ENCODE measurements around the gene ZNF771. TPM values are rescaled to one million over a fixed set of nuclear protein-coding genes. Genes with fewer than 3 reads are reported as not detected.

The ZNF771 gene
- 6.1 TPM for polyA plus RNA-seq (ENCODE audit: insufficient read length)

GRCh38 chr16:30407102-30407803, at the start of gene ZNF771:
Gene ZNF771 (plus strand): TSS chr16:30407606. CDS start chr16:30408054, 448 bp downstream.
- DNase-seq (ENCODE audit: low read depth) = peak; percentile 73

GRCh38 chr16:30357715-30358576, 49.5 kb upstream of the ZNF771 start:
- no peak for DNase-seq (ENCODE audit: low read depth)

- DNase-seq (ENCODE audit: low read depth) = no peak
Observed at GRCh38 chr16:30358577-30358936, 48.8 kb upstream of the ZNF771 start.

GRCh38 chr16:30358990-30359870, 48.2 kb upstream of the ZNF771 start:
- DNase-seq (ENCODE audit: low read depth) = no peak

DNA sequence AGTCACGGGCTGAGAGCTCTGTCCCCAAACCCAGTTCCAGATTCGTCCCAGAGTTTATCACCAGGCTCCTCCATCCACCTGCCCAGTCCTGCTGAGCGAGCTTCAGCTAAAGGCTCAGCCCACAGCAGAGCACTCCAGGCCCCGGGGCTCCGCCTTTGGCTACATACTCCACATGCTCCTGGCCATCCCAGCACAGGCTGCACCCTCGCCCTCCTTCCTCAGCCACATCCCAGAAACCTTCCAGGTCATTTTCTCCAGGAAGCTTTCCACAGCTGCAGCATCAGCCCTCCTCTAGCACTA, 47.6 kb upstream of the ZNF771 start:
- no peak for DNase-seq (ENCODE audit: low read depth)

DNA sequence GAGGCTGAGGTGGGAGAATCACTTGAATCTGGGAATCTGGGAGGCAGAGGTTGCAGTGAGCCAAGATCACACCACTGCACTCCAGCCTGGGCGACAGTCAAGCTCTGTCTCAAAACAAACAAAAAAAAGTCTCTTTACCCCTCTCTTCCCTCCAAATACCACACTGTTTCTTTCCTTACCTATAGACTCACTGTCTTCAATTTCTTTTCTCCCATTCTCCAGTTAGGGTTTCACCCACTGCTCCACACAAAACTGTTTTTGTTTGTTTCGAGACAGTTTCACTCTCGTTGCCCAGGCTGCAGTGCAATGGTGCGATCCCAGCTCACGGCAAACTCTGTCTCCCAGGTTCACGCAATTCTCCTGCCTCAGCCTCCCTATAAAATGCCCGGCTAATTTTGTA, 46.2 kb upstream of the ZNF771 start:
- no peak for DNase-seq (ENCODE audit: low read depth)

- DNase-seq (ENCODE audit: low read depth) = no peak
Observed at GRCh38 chr16:30365200-30365599, 42.2 kb upstream of the ZNF771 start.

GRCh38 chr16:30366511-30366910, 40.9 kb upstream of the ZNF771 start:
- DNase-seq (ENCODE audit: low read depth) = no peak

DNA sequence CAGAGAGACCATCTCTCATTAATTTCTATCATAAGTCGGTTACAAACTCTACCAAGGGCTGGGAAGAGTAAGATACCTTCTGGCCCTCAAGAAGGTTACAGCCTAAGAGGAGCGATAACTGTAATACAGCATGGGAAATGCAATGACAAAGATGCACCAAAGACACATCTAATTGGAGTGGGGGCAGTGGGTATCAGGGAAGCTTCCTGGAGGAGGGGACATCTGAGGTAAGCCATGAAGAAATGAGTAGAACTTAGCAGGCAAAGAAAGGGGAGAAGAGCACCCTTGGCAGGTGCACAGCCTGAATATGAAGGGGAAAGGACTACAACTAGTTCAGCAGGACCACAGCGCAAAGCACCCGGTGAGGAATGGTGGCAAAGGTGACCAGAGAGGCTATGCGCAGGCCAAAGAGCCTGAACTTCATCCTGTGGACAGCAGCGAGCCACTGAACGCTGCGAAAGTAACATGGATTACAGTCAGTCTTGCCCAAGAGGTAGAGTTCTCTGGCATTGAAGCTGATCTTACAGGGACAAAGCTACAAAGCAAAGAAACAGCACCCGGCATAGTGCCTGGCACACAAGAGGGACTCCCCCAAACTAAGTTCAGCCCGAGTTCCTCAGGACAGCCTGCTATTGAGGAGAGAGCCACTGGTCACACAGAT, 39.9 kb upstream of the ZNF771 start:
- no peak for DNase-seq (ENCODE audit: low read depth)

GRCh38 chr16:30368122-30368791, 39.1 kb upstream of the ZNF771 start:
- DNase-seq (ENCODE audit: low read depth) = no peak

DNA sequence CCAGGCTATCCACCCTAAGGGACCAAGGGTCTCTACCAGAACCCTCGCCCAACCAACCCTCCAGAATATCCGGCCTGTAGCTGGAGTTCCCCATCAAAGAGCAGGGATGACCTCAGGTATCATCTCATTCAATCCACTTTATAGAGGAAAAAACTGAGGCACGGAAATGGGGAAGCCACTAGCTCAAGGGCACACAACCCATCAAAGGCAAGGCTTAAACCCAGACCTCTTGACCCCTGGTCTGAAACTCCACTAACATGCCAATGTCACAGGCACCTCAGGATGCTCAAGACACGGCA, 38.7 kb upstream of the ZNF771 start:
- no peak for DNase-seq (ENCODE audit: low read depth)

- DNase-seq (ENCODE audit: low read depth) = no peak
Observed at GRCh38 chr16:30369091-30369937, 38.1 kb upstream of the ZNF771 start.

DNA sequence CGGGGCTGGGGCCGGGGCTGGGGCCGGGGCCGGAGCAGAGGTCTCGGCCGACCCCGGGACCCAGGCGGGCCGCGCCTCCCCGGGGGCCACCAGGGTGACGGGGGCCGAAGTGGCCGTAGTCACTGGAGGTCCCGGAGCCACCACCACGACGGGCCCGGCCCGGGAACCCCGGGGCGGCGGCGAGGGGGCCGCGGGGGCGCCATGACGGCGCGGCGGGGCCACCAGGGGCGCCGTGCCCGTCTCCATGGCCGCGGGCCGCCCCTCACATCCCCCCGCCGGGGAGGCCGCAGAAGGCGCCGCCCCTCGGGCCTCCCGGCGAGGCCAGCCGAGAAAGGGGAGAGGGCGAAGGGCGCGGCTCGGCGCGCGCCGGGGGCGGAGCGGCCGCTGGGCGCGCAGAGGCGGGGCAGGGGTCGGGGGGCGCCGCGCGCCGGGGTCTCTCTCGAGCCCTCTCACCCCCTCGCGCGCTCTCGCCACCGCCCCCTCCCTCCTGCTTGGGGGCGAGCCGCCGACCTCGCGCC, 37.4 kb upstream of the ZNF771 start:
- no peak for DNase-seq (ENCODE audit: low read depth)

GRCh38 chr16:30370456-30371247, 36.8 kb upstream of the ZNF771 start, which contains the start of gene TBC1D10B:
Gene TBC1D10B (minus strand): TSS chr16:30370494. CDS start chr16:30370183, 311 bp downstream.
- peak; percentile 99 for DNase-seq (ENCODE audit: low read depth)

- no peak for DNase-seq (ENCODE audit: low read depth)
Observed at GRCh38 chr16:30371248-30371816, 36.1 kb upstream of the ZNF771 start.

GRCh38 chr16:30372038-30372712, 35.2 kb upstream of the ZNF771 start:
- DNase-seq (ENCODE audit: low read depth) = no peak

GRCh38 chr16:30372725-30373124, 34.7 kb upstream of the ZNF771 start:
- DNase-seq (ENCODE audit: low read depth) = no peak

- no peak for DNase-seq (ENCODE audit: low read depth)
Observed at GRCh38 chr16:30374538-30374937, 32.9 kb upstream of the ZNF771 start, which contains the start of gene MYL11. Gene MYL11 (plus strand): TSS chr16:30374802. CDS start chr16:30374858, 56 bp downstream.
